HEK293 (cell line): ENCODE results near the gene ABHD15.

Experiments used
- CTCF ChIP-seq: fragments of 450-650 bp; formaldehyde crosslinking; IDR thresholded peaks from 2 replicates; pipeline ENCODE4 v1.5.1; 2016; ENCODE audit warnings: missing biosample characterization, missing genetic modification characterization
- KLF1 ChIP-seq: fragments of 450-650 bp; formaldehyde crosslinking; IDR thresholded peaks from 2 replicates; pipeline ENCODE4 v1.5.1; 2016; ENCODE audit warnings: missing biosample characterization, missing genetic modification characterization
- KLF8 ChIP-seq: fragments of 450-650 bp; formaldehyde crosslinking; IDR thresholded peaks from 2 replicates; pipeline ENCODE4 v1.5.1; 2016; ENCODE audit warnings: missing biosample characterization, missing genetic modification characterization
- SP2 ChIP-seq: fragments of 450-650 bp; formaldehyde crosslinking; IDR thresholded peaks from 2 replicates; pipeline ENCODE4 v1.5.1; 2016; ENCODE audit warnings: missing biosample characterization, missing genetic modification characterization
- YY1 ChIP-seq: fragments of 450-650 bp; formaldehyde crosslinking; IDR thresholded peaks from 2 replicates; pipeline ENCODE4 v1.5.1; 2018; ENCODE audit warnings: missing biosample characterization, missing genetic modification characterization
- ZBTB1 ChIP-seq: fragments of 450-650 bp; formaldehyde crosslinking; IDR thresholded peaks from 2 replicates; pipeline ENCODE4 v1.5.1; 2016; ENCODE audit warnings: missing biosample characterization, missing genetic modification characterization
- ZNF10 ChIP-seq: fragments of 450-650 bp; formaldehyde crosslinking; IDR thresholded peaks from 2 replicates; pipeline ENCODE4 v1.5.1; 2017; ENCODE audit warnings: missing biosample characterization, missing genetic modification characterization
- ZNF221 ChIP-seq: fragments of 450-650 bp; formaldehyde crosslinking; IDR thresholded peaks from 2 replicates; pipeline ENCODE4 v1.5.1; 2017; ENCODE audit warnings: missing biosample characterization, missing genetic modification characterization, borderline replicate concordance
- ZNF239 ChIP-seq: fragments of 450-650 bp; formaldehyde crosslinking; IDR thresholded peaks from 2 replicates; pipeline ENCODE4 v1.5.1; 2016; ENCODE audit warnings: missing biosample characterization, missing genetic modification characterization
- ZNF335 ChIP-seq: fragments of 450-650 bp; formaldehyde crosslinking; conservative IDR thresholded peaks from 2 replicates; pipeline ENCODE4 v1.5.1; 2016; ENCODE audit warnings: missing biosample characterization, missing genetic modification characterization
- ZNF449 ChIP-seq: fragments of 450-650 bp; formaldehyde crosslinking; IDR thresholded peaks from 2 replicates; pipeline ENCODE4 v1.5.1; 2017; ENCODE audit warnings: missing biosample characterization, mild to moderate bottlenecking, missing genetic modification characterization, moderate library complexity
- ZNF645 ChIP-seq: fragments of 450-650 bp; formaldehyde crosslinking; IDR thresholded peaks from 2 replicates; pipeline ENCODE4; 2016; ENCODE audit warnings: missing biosample characterization, missing genetic modification characterization
- ZNF792 ChIP-seq: fragments of 450-650 bp; formaldehyde crosslinking; IDR thresholded peaks from 2 replicates; pipeline ENCODE4 v1.5.1; 2016; ENCODE audit warnings: missing biosample characterization, missing genetic modification characterization
- ZSCAN23 ChIP-seq: fragments of 450-650 bp; formaldehyde crosslinking; IDR thresholded peaks from 2 replicates; pipeline ENCODE4 v1.5.1; 2016; ENCODE audit warnings: missing biosample characterization, missing genetic modification characterization

GRCh38 chr17:29613856-29614255, 47.0 kb upstream of the ABHD15 start:
- TF ChIP-seq ZNF335 (tag by site-specific recombination): no peak
- no peak for TF ChIP-seq ZNF239 (tag by site-specific recombination)
- TF ChIP-seq ZNF10 (tag by site-specific recombination): no peak
- no peak for TF ChIP-seq ZSCAN23 (tag by site-specific recombination)
- no peak for TF ChIP-seq ZNF792 (tag by site-specific recombination)
- TF ChIP-seq KLF1 (tag by site-specific recombination): no peak
- TF ChIP-seq ZNF645 (tag by site-specific recombination): no peak
- TF ChIP-seq CTCF (tag by site-specific recombination): no peak
- no peak for TF ChIP-seq ZNF449 (tag by site-specific recombination)
- no peak for TF ChIP-seq ZBTB1 (tag by site-specific recombination)
- TF ChIP-seq YY1 (tag by site-specific recombination): no peak
- TF ChIP-seq SP2: no peak
- no peak for TF ChIP-seq KLF8 (tag by site-specific recombination)
- no peak for TF ChIP-seq ZNF221 (tag by site-specific recombination)
